Liver (tissue), 9 donors: ENCODE measurements around the gene ZNF846. TPM values are rescaled to one million over a fixed set of nuclear protein-coding genes. Genes with fewer than 3 reads are reported as not detected.

ENCODE experiments used
- DNase-seq: peaks from one replicate; pipeline ENCODE4 v3.0.0-alpha.2; 2017; ENCODE audit warnings: low spot score
- H3K27ac ChIP-seq, 2 donors: one replicate each; pipeline ENCODE4 v1.7.0; 2013; ENCODE audit warnings: inconsistent platforms in 2 of 2, low read length in 2 of 2, control low read depth in 1 of 2, low read depth in 1 of 2, mild to moderate bottlenecking in 1 of 2
- H3K27me3 ChIP-seq, 4 donors: one replicate each; pipeline versions ENCODE4 v1.6.1 to v1.7.0; 2013; ENCODE audit warnings: low read length in 3 of 4, inconsistent platforms in 1 of 4, mild to moderate bottlenecking in 1 of 4, moderate library complexity in 1 of 4; ENCODE audit not compliant: control insufficient read depth in 4 of 4, insufficient read depth in 4 of 4
- H3K36me3 ChIP-seq, 4 donors: one replicate each; pipeline versions ENCODE4 v1.6.1 to v1.7.0; 2013; ENCODE audit warnings: low read length in 3 of 4, mild to moderate bottlenecking in 3 of 4, low read depth in 1 of 4, moderate library complexity in 1 of 4; ENCODE audit not compliant: control insufficient read depth in 4 of 4, insufficient read depth in 3 of 4
- H3K4me1 ChIP-seq, 4 donors: one replicate each; pipeline versions ENCODE4 v1.6.1 to v1.7.0; 2013; ENCODE audit warnings: low read length in 3 of 4, mild to moderate bottlenecking in 3 of 4, moderate library complexity in 1 of 4; ENCODE audit not compliant: control insufficient read depth in 4 of 4, insufficient read depth in 4 of 4
- H3K4me3 ChIP-seq, 3 donors: one replicate each; pipeline versions ENCODE4 v1.6.1 to v1.7.0; 2013; ENCODE audit warnings: low read length in 3 of 3, control low read depth in 1 of 3, low read depth in 1 of 3, mild to moderate bottlenecking in 1 of 3
- H3K9ac ChIP-seq, 2 donors: one replicate each; pipeline ENCODE4 v1.7.0; 2013; ENCODE audit warnings: low read length in 2 of 2, mild to moderate bottlenecking in 2 of 2, moderate library complexity in 2 of 2, control low read depth in 1 of 2, low read depth in 1 of 2
- H3K9me3 ChIP-seq, 4 donors: one replicate each; pipeline versions ENCODE4 v1.6.1 to v1.7.0; 2013; ENCODE audit warnings: low read length in 3 of 4; ENCODE audit not compliant: control insufficient read depth in 4 of 4
- EGR1 ChIP-seq, 2 donors: IDR thresholded peaks; 2 replicates each; pipeline ENCODE4 v1.6.1; 2016 to 2018; ENCODE audit warnings: antibody characterized with exemption in 2 of 2, low read depth in 2 of 2
- FOXA1 ChIP-seq: IDR thresholded peaks from 2 replicates; pipeline ENCODE4 v1.6.1; 2016; ENCODE audit warnings: antibody characterized with exemption
- GABPA ChIP-seq, 2 donors: IDR thresholded peaks in 1 of 2; conservative IDR thresholded peaks in 1 of 2; 2 replicates each; pipeline ENCODE4 v1.6.1; 2016; ENCODE audit warnings: antibody characterized with exemption in 2 of 2, mild to moderate bottlenecking in 1 of 2, moderate library complexity in 1 of 2
- HNF4A ChIP-seq, 2 donors: conservative IDR thresholded peaks; 2 replicates each; pipeline ENCODE4 v1.6.1; 2016; ENCODE audit warnings: antibody characterized with exemption in 2 of 2, mild to moderate bottlenecking in 2 of 2
- HNF4G ChIP-seq: IDR thresholded peaks from 2 replicates; pipeline ENCODE4 v1.6.1; 2016; ENCODE audit warnings: antibody characterized with exemption
- JUND ChIP-seq, 2 donors: IDR thresholded peaks; 2 replicates each; pipeline ENCODE4 v1.6.1; 2016; ENCODE audit warnings: antibody characterized with exemption in 2 of 2
- RAD21 ChIP-seq, 2 donors: IDR thresholded peaks; 2 replicates each; pipeline ENCODE4 v1.6.1; 2016; ENCODE audit warnings: antibody characterized with exemption in 2 of 2, mild to moderate bottlenecking in 2 of 2
- SP1 ChIP-seq: IDR thresholded peaks from 2 replicates; pipeline ENCODE4 v1.6.1; 2018; ENCODE audit warnings: antibody characterized with exemption, mild to moderate bottlenecking
- TAF1 ChIP-seq: conservative IDR thresholded peaks from 2 replicates; pipeline ENCODE4 v1.6.1; 2016; ENCODE audit warnings: antibody characterized with exemption, mild to moderate bottlenecking
- YY1 ChIP-seq: IDR thresholded peaks from 2 replicates; pipeline ENCODE4 v1.6.1; 2016; ENCODE audit warnings: antibody characterized with exemption, mild to moderate bottlenecking
- WGBS: extraction: QIAGEN DNeasy Blood & Tissue Kit; methylation state at CpG from one replicate; pipeline ENCODE4 v1.1.7; 2013; 5-methylcytosine and 5-hydroxymethylcytosine counted together
- polyA plus RNA-seq, 2 donors: library from polyadenylated mRNA; stranded (reverse) in 1 of 2; unstranded in 1 of 2; fragments of 200-250 nt in 1 of 2; fragments of >200 nt in 1 of 2; fragmentation: Nextera tagmentation in 1 of 2; extraction: Ambion mirVana in 1 of 2; gene quantifications; one replicate each; pipeline versions ENCODE4 v1.2.1 to v1.2.3, GENCODE V29; 2013 to 2015
- total RNA-seq, 2 donors: library from RNA; depleted of rRNA; stranded (reverse); fragments of >200 nt; gene quantifications; one replicate each; pipeline ENCODE4 v1.2.3, GENCODE V29; 2014
- TF ChIP-seq, protein P1 (sequence below): fragments of 150-350 bp; IDR thresholded peaks from 2 replicates; pipeline ENCODE4 v1.5.1; 2017; ENCODE audit warnings: improper control_type of control experiment, low read depth, low read length; ENCODE audit not compliant: missing input control
- TF ChIP-seq, protein P2 (sequence below): IDR thresholded peaks from 2 replicates; pipeline ENCODE4 v1.6.1; 2016; ENCODE audit warnings: antibody characterized with exemption
- TF ChIP-seq, protein P3 (sequence below): IDR thresholded peaks from 2 replicates; pipeline ENCODE4 v1.6.1; 2016; ENCODE audit warnings: antibody characterized with exemption
- donor health status: healthy.
- donor health status: healthy.
- donor health status: healthy.
- donor health status: healthy.
- donor health status: healthy.

ZNF846 gene
- total and polyA plus RNA-seq, 4 donors: 1.6 to 9.4 (median 6.6) TPM

DNA sequence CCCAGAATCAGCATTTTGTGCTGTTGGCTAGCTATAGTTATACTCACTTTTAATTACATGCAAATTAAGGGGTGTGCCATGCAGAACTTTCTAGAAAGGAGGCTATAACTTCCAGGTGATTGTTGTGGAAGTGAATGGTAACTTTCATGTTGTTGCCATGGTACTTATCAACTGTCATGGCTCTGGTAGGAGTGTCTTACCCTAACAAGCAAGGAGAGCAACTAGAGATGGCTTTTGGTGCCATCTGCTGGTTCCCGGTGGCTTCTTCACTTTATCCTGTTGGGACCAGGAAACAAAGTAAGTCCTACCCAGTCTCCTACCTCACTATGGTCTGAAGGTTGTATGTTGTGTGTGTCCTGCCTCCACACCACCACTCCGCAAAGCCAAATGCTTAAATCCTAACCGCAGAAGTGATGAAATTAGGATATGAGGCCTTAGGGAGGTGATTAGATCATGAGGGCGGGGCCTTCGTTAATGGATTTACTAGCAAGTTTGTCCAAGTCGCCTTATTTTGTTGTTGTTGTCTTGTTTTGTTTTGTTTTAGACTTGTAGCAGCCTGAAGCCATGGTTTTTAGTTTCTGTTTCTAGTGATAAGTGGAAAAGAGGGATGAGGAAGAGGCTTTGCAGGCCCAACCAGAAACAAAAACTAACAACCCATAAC, 27.7 kb upstream of the ZNF846 start:
- Histone ChIP-seq H3K4me3 (no peak overlapping the region), H3K27me3 (no peaks in the 10 kb centered on the region), H3K4me1 (peaks cover 0 to 4% (median 1%) of the 10 kb centered on the region in 4 donors), H3K9me3 (no peaks in the 10 kb centered on the region), H3K9ac (no peak overlapping the region), H3K27ac (peak overlapping the region; percentile 17 to 48), H3K36me3 (no peaks in the 10 kb centered on the region)
- DNase-seq: peak; percentile 81
- TF ChIP-seq YY1 (peak; percentile 86), TAF1 (no peak), HNF4G (no peak), JUND (IDR thresholded peaks at IDR 0.05) (no peak), RAD21 (IDR thresholded peaks at IDR 0.05) (peak; percentile 94 to 99), EGR1 (IDR thresholded peaks at IDR 0.05; ENCODE audit: low read depth in 2 of 2) (no peak), SP1 (peak; percentile 14), HNF4A (conservative IDR thresholded peaks at IDR 0.05) (no peak), FOXA1 (peak; percentile 23), GABPA (IDR thresholded peaks at IDR 0.05 in 1 of 2, conservative IDR thresholded peaks at IDR 0.05 in 1 of 2) (peak in 1 of 2 donors; percentile 41)
- TF ChIP-seq, protein P1, sequence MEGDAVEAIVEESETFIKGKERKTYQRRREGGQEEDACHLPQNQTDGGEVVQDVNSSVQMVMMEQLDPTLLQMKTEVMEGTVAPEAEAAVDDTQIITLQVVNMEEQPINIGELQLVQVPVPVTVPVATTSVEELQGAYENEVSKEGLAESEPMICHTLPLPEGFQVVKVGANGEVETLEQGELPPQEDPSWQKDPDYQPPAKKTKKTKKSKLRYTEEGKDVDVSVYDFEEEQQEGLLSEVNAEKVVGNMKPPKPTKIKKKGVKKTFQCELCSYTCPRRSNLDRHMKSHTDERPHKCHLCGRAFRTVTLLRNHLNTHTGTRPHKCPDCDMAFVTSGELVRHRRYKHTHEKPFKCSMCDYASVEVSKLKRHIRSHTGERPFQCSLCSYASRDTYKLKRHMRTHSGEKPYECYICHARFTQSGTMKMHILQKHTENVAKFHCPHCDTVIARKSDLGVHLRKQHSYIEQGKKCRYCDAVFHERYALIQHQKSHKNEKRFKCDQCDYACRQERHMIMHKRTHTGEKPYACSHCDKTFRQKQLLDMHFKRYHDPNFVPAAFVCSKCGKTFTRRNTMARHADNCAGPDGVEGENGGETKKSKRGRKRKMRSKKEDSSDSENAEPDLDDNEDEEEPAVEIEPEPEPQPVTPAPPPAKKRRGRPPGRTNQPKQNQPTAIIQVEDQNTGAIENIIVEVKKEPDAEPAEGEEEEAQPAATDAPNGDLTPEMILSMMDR: peak; percentile 89
- TF ChIP-seq, protein P2, sequence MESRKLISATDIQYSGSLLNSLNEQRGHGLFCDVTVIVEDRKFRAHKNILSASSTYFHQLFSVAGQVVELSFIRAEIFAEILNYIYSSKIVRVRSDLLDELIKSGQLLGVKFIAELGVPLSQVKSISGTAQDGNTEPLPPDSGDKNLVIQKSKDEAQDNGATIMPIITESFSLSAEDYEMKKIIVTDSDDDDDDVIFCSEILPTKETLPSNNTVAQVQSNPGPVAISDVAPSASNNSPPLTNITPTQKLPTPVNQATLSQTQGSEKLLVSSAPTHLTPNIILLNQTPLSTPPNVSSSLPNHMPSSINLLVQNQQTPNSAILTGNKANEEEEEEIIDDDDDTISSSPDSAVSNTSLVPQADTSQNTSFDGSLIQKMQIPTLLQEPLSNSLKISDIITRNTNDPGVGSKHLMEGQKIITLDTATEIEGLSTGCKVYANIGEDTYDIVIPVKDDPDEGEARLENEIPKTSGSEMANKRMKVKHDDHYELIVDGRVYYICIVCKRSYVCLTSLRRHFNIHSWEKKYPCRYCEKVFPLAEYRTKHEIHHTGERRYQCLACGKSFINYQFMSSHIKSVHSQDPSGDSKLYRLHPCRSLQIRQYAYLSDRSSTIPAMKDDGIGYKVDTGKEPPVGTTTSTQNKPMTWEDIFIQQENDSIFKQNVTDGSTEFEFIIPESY: no peak
- TF ChIP-seq, protein P3, sequence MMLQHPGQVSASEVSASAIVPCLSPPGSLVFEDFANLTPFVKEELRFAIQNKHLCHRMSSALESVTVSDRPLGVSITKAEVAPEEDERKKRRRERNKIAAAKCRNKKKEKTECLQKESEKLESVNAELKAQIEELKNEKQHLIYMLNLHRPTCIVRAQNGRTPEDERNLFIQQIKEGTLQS: no peak
- 52% methylated on average over 6 of the region's 6 CpGs for WGBS

DNA sequence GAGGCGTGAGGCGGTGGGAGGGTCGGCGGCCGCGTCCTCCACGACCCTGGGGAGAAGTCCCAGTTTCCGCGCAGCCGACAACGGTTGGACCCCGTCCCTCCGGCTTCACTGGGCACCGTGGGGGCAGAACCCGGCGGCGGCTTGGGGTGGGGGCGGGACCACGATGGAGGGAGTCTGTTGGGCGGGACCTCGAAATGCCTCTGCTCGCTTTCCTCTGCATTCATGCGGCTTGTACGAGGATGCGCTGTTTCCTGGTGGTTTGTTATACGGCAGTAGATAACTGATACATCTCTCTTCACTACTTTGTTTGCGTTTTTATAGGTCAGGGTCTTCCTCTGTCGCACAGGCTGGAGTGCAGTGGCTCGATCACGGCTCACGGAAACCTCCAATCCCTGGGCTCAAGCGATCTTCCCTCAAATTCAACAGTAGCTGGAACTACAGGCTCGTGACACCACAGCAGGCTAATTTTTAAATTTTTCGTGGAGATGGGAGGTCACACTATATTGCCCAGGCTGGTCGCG, 24.6 kb upstream of the ZNF846 start:
- peak overlapping the region; percentile 34 to 47 for H3K9ac ChIP-seq

More for the DNA sequence above, 24.6 kb upstream of the ZNF846 start:
- H3K4me1 ChIP-seq: peaks cover 0 to 4% (median 1%) of the 10 kb centered on the region in 4 donors
- H3K4me3 ChIP-seq: peak overlapping the region; percentile 84 to 88 (median 85)
- H3K36me3 ChIP-seq: no peaks in the 10 kb centered on the region
- no peak for DNase-seq
- peak overlapping the region; percentile 74 to 95 for H3K27ac ChIP-seq
- H3K9me3 ChIP-seq: no peaks in the 10 kb centered on the region
- no peaks in the 10 kb centered on the region for H3K27me3 ChIP-seq
- WGBS: 19% methylated on average over 36 of the region's 36 CpGs
- TF ChIP-seq RAD21 (IDR thresholded peaks at IDR 0.05): peak in 1 of 2 donors; percentile 2
- no peak for TF ChIP-seq YY1
